HepG2 (cell line): ENCODE results near the gene MRPL38. TPM values are rescaled to one million over a fixed set of nuclear protein-coding genes. Genes with fewer than 3 reads are reported as not detected.
A peak's percentile ranks its signal among the peaks of the same experiment; 100 is the strongest.

ENCODE experiments used
- ARID2 ChIP-seq: sonication (generic); formaldehyde crosslinking; IDR thresholded peaks from 2 replicates; pipeline ENCODE4 v1.8.1; 2022; ENCODE audit warnings: mild to moderate bottlenecking, missing genetic modification reagents, borderline replicate concordance
- E2F2 ChIP-seq: sonication (generic); formaldehyde crosslinking; IDR thresholded peaks from 2 replicates; pipeline ENCODE4 v1.4.0; 2020; ENCODE audit warnings: missing genetic modification reagents, borderline replicate concordance
- FOXA1 ChIP-seq, 2 experiments: fragments of 450-650 bp in 1 of 2; sonication (generic) in 1 of 2; formaldehyde crosslinking in 1 of 2; IDR thresholded peaks; 2 replicates each; pipeline versions ENCODE4 v1.4.0 to v1.6.1; 2016 to 2020; ENCODE audit warnings: missing genetic modification reagents in 1 of 2
- FOXJ3 ChIP-seq: sonication (generic); formaldehyde crosslinking; IDR thresholded peaks from 2 replicates; pipeline ENCODE4 v1.4.0; 2020; ENCODE audit warnings: missing genetic modification reagents, mild to moderate bottlenecking, borderline replicate concordance
- GABPA ChIP-seq, 2 experiments: IDR thresholded peaks; 2 replicates each; pipeline ENCODE4 v1.6.1; 2011 to 2016; ENCODE audit warnings: low read depth in 2 of 2, low read length in 1 of 2, missing biosample characterization in 1 of 2, missing genetic modification characterization in 1 of 2
- JARID2 ChIP-seq: sonication (generic); formaldehyde crosslinking; IDR thresholded peaks from 2 replicates; pipeline ENCODE4 v1.8.1; 2023; ENCODE audit warnings: missing genetic modification reagents, inconsistent platforms; ENCODE audit not compliant: insufficient replicate concordance
- NCOA1 ChIP-seq: sonication (generic); formaldehyde crosslinking; IDR thresholded peaks from 2 replicates; pipeline ENCODE4 v1.9.0; 2021; ENCODE audit warnings: missing genetic modification reagents
- NFE2L2 ChIP-seq: fragments of 150-350 bp; IDR thresholded peaks from 2 replicates; pipeline ENCODE4 v1.6.1; 2014; ENCODE audit warnings: low read length
- NR0B2 ChIP-seq: sonication (generic); formaldehyde crosslinking; IDR thresholded peaks from 2 replicates; pipeline ENCODE4 v1.4.0; 2020; ENCODE audit warnings: mild to moderate bottlenecking, missing genetic modification reagents
- RARA ChIP-seq: IDR thresholded peaks from 2 replicates; pipeline ENCODE4 v1.6.1; 2016; ENCODE audit warnings: missing genetic modification reagents, missing compliant biosample characterization
- RBAK ChIP-seq: sonication (generic); formaldehyde crosslinking; IDR thresholded peaks from 2 replicates; pipeline ENCODE4 v1.5.1; 2020; ENCODE audit warnings: mild to moderate bottlenecking, missing genetic modification reagents
- U2AF2 ChIP-seq: fragments of 200-400 bp; formaldehyde crosslinking; IDR thresholded peaks from 2 replicates; pipeline ENCODE4 v1.6.1; 2017; ENCODE audit warnings: low read depth, mild to moderate bottlenecking, low read length
- ZBTB40 ChIP-seq, 2 experiments: fragments of 450-650 bp in 1 of 2; sonication (generic) in 1 of 2; formaldehyde crosslinking in 1 of 2; IDR thresholded peaks; 2 replicates each; pipeline versions ENCODE4 v1.6.1 to v1.8.0; 2016 to 2022; ENCODE audit warnings: antibody characterized with exemption in 1 of 2, mild to moderate bottlenecking in 1 of 2, missing genetic modification reagents in 1 of 2
- ZNF383 ChIP-seq: sonication (generic); formaldehyde crosslinking; IDR thresholded peaks from 2 replicates; pipeline ENCODE4 v1.4.0; 2020; ENCODE audit warnings: missing genetic modification reagents, mild to moderate bottlenecking, borderline replicate concordance
- ZNF496 ChIP-seq: sonication (generic); formaldehyde crosslinking; IDR thresholded peaks from 2 replicates; pipeline ENCODE4 v1.8.1; 2023; ENCODE audit warnings: mild to moderate bottlenecking, moderate library complexity, missing genetic modification reagents; ENCODE audit not compliant: insufficient replicate concordance
- ZNF781 ChIP-seq: sonication (generic); formaldehyde crosslinking; IDR thresholded peaks from 2 replicates; pipeline ENCODE4 v1.5.1; 2020; ENCODE audit warnings: borderline replicate concordance, mild to moderate bottlenecking, missing genetic modification reagents; ENCODE audit errors: not compliant biosample characterization
- polyA plus RNA-seq, 8 experiments: library from polyadenylated mRNA; depleted of rRNA in 3 of 8; stranded (reverse) in 7 of 8; unstranded in 1 of 8; fragments of >200 nt; fragmentation: Illumina TruSeq in 4 of 8; extraction: Trizol in 4 of 8; gene quantifications; 2 replicates each; pipeline versions ENCODE4 v1.2.1 to v1.2.3, GENCODE V29; 2011 to 2016; ENCODE audit warnings: low read depth in 4 of 8, missing spikeins in 1 of 8, mixed read lengths in 1 of 8; ENCODE audit not compliant: insufficient read depth in 1 of 8
- total RNA-seq, 5 experiments: library from RNA; depleted of rRNA; stranded (reverse); fragments of >200 nt; fragmentation: Illumina TruSeq; extraction: Trizol; gene quantifications; 2 replicates each; pipeline ENCODE4 v1.2.3, GENCODE V29; 2016; ENCODE audit warnings: low read depth in 1 of 5

The MRPL38 gene
- total and polyA plus RNA-seq, 2 of the 13 experiments (the other 11 are each of a cell fraction or from before 2014, with no cell fraction given), result 83.7 to 125 TPM

GRCh38 chr17:75876190-75876937, 28.3 kb downstream of the MRPL38 start (continued):
- TF ChIP-seq ZBTB40 (IDR thresholded peaks at IDR 0.05) (no peak), ZBTB40 (CRISPR knock-in tag; IDR thresholded peaks at IDR 0.05) (peak; percentile 83), ARID2 (CRISPR knock-in tag) (peak; percentile 95), ZNF496 (CRISPR knock-in tag) (no peak), FOXA1 (IDR thresholded peaks at IDR 0.05) (no peak), FOXA1 (CRISPR knock-in tag; IDR thresholded peaks at IDR 0.05) (peak; percentile 80), ZNF781 (CRISPR knock-in tag) (no peak), GABPA (IDR thresholded peaks at IDR 0.05; ENCODE audit: low read depth, low read length) (no peak), GABPA (CRISPR knock-in tag; IDR thresholded peaks at IDR 0.05; ENCODE audit: low read depth) (peak; percentile 16; the same call in 1 of the 2 replicates), NR0B2 (CRISPR knock-in tag) (peak; percentile 83), U2AF2 (no peak), ZNF383 (CRISPR knock-in tag) (no peak), JARID2 (CRISPR knock-in tag) (peak; percentile 81), RBAK (peak; percentile 48; the same call in 1 of the 2 replicates), NCOA1 (peak; percentile 98; the same call in 1 of the 2 replicates), FOXJ3 (peak; percentile 70), NFE2L2 (no peak), E2F2 (CRISPR knock-in tag) (no peak), RARA (peak; percentile 91)
